Hepatocyte (in vitro differentiated cells): ENCODE results near the gene NUB1.

Experiments used
- CTCF ChIP-seq: fragments of 200-600 bp; sonication (generic); IDR thresholded peaks from 2 replicates; pipeline ENCODE4 v1.5.1; 2016; ENCODE audit warnings: antibody characterized with exemption, mild to moderate bottlenecking; ENCODE audit not compliant: poor library complexity
- EZH2 ChIP-seq: fragments of 200-600 bp; sonication (generic); IDR thresholded peaks from 2 replicates; pipeline ENCODE4 v1.6.1; 2016; ENCODE audit warnings: antibody characterized with exemption, mild to moderate bottlenecking, borderline replicate concordance
- EZH2phosphoT487 ChIP-seq: fragments of 200-600 bp; sonication (generic); IDR thresholded peaks from one replicate; pipeline ENCODE4 v1.6.1; 2018; ENCODE audit warnings: antibody characterized with exemption, mild to moderate bottlenecking, low read depth, moderate library complexity; ENCODE audit not compliant: unreplicated experiment, severe bottlenecking

GRCh38 chr7:151389096-151389767, 47.6 kb downstream of the NUB1 start:
- no peak for TF ChIP-seq CTCF
- no peak for TF ChIP-seq EZH2phosphoT487
- no peak for TF ChIP-seq EZH2
